ENCODE results near the gene GPR152. TPM values are rescaled to one million over a fixed set of nuclear protein-coding genes. Genes with fewer than 3 reads are reported as not detected.

GPR152 gene
- total RNA-seq, 6 experiments from 2014 or later = not detected

GRCh38 chr11:67448220-67448609 is 4.3 kb downstream of the GPR152 start:
- DNase-seq = peak; percentile 73 to 86 (median 82)
- WGBS (ENCODE audit: insufficient coverage, low coverage, low lambda C conversion rate, missing lambda C conversion rate) = 58% methylated on average over 6 of the region's 7 CpGs

GRCh38 chr11:67445515-67445914 is 7.0 kb downstream of the GPR152 start:
- peaks cover 0 to 28% (median 0%) of the 10 kb centered on the region in 4 donors for H3K4me1 ChIP-seq
- H3K27ac ChIP-seq = no peak overlapping the region
- ATAC-seq (no peak), DNase-seq (no peak)
- H3K27me3 ChIP-seq = no peaks in the 10 kb centered on the region
- no peak for TF ChIP-seq POLR2A (IDR thresholded peaks at IDR 0.05)
- no peak for TF ChIP-seq CTCF (IDR thresholded peaks at IDR 0.05)
- intact Hi-C loops (cut with DNase I) = no loop called here
- no peaks in the 10 kb centered on the region for H3K9me3 ChIP-seq
- no peak overlapping the region for H3K4me3 ChIP-seq
- H3K36me3 ChIP-seq = no peaks in the 10 kb centered on the region
- WGBS (ENCODE audit: insufficient coverage, low coverage, low lambda C conversion rate, missing lambda C conversion rate) = 65% methylated on average over 4 of the region's 5 CpGs

More at GRCh38 chr11:67448220-67448609, 4.3 kb downstream of the GPR152 start:
- H3K36me3 ChIP-seq = no peaks in the 10 kb centered on the region
- TF ChIP-seq POLR2A (IDR thresholded peaks at IDR 0.05) = no peak
- peak overlapping the region in 1 of 3 donors; percentile 8 for H3K27ac ChIP-seq
- H3K4me1 ChIP-seq = peaks cover 0 to 21% (median 0%) of the 10 kb centered on the region in 4 donors
- H3K27me3 ChIP-seq = no peaks in the 10 kb centered on the region
- peak; percentile 67 to 76 (median 73) for ATAC-seq
- no peaks in the 10 kb centered on the region for H3K9me3 ChIP-seq
- no peak overlapping the region for H3K4me3 ChIP-seq
- intact Hi-C loops (cut with DNase I) = no loop called here

- H3K9me3 ChIP-seq = no peaks in the 10 kb centered on the region
These were observed 9.8 kb downstream of the GPR152 start for GRCh38 chr11:67442504-67443404.

GRCh38 chr11:67441731-67442351 is 10.7 kb downstream of the GPR152 start:
- ATAC-seq = no peak
- no peaks in the 10 kb centered on the region for H3K9me3 ChIP-seq
- TF ChIP-seq CTCF (IDR thresholded peaks at IDR 0.05) (no peak), POLR2A (IDR thresholded peaks at IDR 0.05) (no peak)
- no CpG with 5 or more reads among the region's 28 CpGs for WGBS (ENCODE audit: insufficient coverage, low coverage, low lambda C conversion rate, missing lambda C conversion rate)
- no peaks in the 10 kb centered on the region for H3K27me3 ChIP-seq
- peaks cover 0 to 7% (median 0%) of the 10 kb centered on the region in 4 donors for H3K36me3 ChIP-seq
- no peak overlapping the region for H3K4me3 ChIP-seq
- H3K27ac ChIP-seq = no peak overlapping the region
- no peak for DNase-seq
- intact Hi-C loops (cut with DNase I) = no loop called here
- H3K4me1 ChIP-seq = peaks cover 0 to 15% (median 0%) of the 10 kb centered on the region in 4 donors

More at GRCh38 chr11:67442504-67443404, 9.8 kb downstream of the GPR152 start:
- intact Hi-C loops (cut with DNase I) = no loop called here
- Histone ChIP-seq H3K27ac (peak overlapping the region; percentile 69 to 86 (median 76)), H3K36me3 (peaks cover 0 to 4% (median 0%) of the 10 kb centered on the region in 4 donors), H3K4me3 (peak overlapping the region; percentile 80 to 92 (median 88)), H3K27me3 (no peaks in the 10 kb centered on the region), H3K4me1 (peaks cover 0 to 20% (median 0%) of the 10 kb centered on the region in 4 donors)
- ATAC-seq (peak in 2 of 4 donors; percentile 0 to 1), DNase-seq (no peak)
- 8% methylated on average over 7 of the region's 45 CpGs for WGBS (ENCODE audit: insufficient coverage, low coverage, low lambda C conversion rate, missing lambda C conversion rate)
- no peak for TF ChIP-seq CTCF (IDR thresholded peaks at IDR 0.05)
- TF ChIP-seq POLR2A (IDR thresholded peaks at IDR 0.05) = no peak

All from right lobe of liver (tissue), 6 donors.